ENCODE measurements around the gene CSTPP1.
"Not testable (repeated sequence)": the region's sequence is repeated elsewhere in the genome, so short reads cannot be mapped to it uniquely, and the experiment has no call there.

GRCh38 chr11:46927928-46928327 is 8.6 kb upstream of the CSTPP1 start:
- TF ChIP-seq POLR2A, CTCF (IDR thresholded peaks at IDR 0.05): not testable (repeated sequence)

Data from Peyer's patch (tissue), 4 donors.